ENCODE measurements around the gene CAMK1D. TPM values are rescaled to one million over a fixed set of nuclear protein-coding genes. Genes with fewer than 3 reads are reported as not detected.

CAMK1D gene
- polyA plus RNA-seq, 2 of the 4 experiments (the other 2 are of a cell fraction), result 6.6 to 12.5 TPM

DNA sequence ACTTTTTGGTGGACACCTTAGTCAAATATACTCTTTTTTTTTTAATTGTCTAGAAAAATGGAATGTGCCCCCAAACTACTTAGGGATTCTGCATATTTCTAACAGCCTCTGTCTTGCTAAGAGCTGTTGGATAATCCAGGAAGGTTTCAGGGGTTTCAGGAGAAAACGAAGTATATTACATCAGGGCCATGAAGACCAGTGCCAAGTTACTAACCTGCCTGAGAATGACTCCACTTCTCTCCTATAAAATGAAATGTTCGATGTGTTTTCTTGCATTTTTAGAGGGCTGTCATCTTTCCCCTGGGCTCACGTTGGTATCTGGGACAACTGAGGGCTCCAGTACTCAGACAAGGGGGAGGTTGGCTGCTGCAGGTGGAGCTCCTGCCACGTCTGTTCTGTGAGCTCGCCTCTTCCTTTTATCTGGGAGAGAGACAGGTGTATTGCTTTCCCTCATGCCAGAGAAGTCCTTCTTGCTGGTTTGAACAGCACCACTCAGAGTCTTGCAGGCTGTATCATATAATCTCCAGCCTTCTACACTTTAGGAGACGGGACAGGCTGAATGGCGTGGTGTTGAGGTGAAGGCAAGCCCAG is 71.3 kb downstream of the CAMK1D start:
- Histone ChIP-seq H3K4me1 (peaks cover 6% of the 10 kb centered on the region; the same call in 1 of the 3 replicates), H3K4me2 (no peak overlapping the region), H3K9me3 (no peaks in the 10 kb centered on the region), H3K4me3 (no peak overlapping the region), H3K27ac (no peak overlapping the region)
- WGBS (ENCODE audit: missing lambda C conversion rate), result 82% methylated on average over 7 of the region's 7 CpGs
- no peak for DNase-seq (ENCODE audit: low read depth in 1 of 2, low spot score in 1 of 2)
- no peak for ATAC-seq
- POLR2A ChIA-PET, result interaction anchor here (0.6 kb wide), 1 partner anchor 46 kb away, joined by 5 read pairs; no protein-coding TSS in a partner anchor
- FAIRE-seq, result no peak
- TF ChIP-seq RAD21 (conservative IDR thresholded peaks at IDR 0.05 in 1 of 2, IDR thresholded peaks at IDR 0.05 in 1 of 2) (no peak), KDM5A (IDR thresholded peaks at IDR 0.05) (no peak), HOXB5 (CRISPR knock-in tag; IDR thresholded peaks at IDR 0.05) (no peak), CHD4 (IDR thresholded peaks at IDR 0.05; ENCODE audit: borderline replicate concordance) (no peak), RFX5 (IDR thresholded peaks at IDR 0.05) (no peak), EHMT2 (IDR thresholded peaks at IDR 0.05; ENCODE audit: low read depth) (no peak), GATA3 (IDR thresholded peaks at IDR 0.05; ENCODE audit: borderline replicate concordance) (no peak), POLR2A (IDR thresholded peaks at IDR 0.05; ENCODE audit: low read length) (no peak)
- CTCF ChIA-PET, result interaction anchor here (0.8 to 2.6 kb wide), 5 partner anchors 9 to 236 kb away, joined by 3 to 9 read pairs (median 3); no protein-coding TSS in a partner anchor

DNA sequence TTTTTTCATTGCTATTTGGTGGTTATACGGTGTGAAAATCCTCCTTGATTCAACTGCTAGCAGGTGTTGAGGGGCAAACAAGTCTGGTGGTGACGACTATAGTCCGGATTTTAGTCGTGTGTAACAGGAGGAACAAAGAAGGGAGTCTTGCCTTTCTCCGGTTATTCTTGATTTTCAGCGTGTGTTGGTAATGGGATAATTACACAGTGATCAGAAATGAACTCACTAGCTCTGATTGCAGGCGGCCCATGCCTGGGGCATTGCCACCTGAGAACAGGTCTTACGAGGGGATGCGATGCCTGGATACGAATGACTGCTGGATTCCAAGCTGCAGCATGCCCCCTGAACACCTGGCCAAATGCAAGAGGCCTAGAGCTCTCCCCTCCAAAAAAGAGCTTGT is 72.8 kb downstream of the CAMK1D start:
- no peak overlapping the region for H3K4me3 ChIP-seq
- POLR2A ChIA-PET, result no interaction called here
- ATAC-seq (no peak), FAIRE-seq (no peak), DNase-seq (ENCODE audit: low read depth in 1 of 2, low spot score in 1 of 2) (no peak)
- no peak overlapping the region for H3K27ac ChIP-seq
- H3K4me2 ChIP-seq, result no peak overlapping the region
- TF ChIP-seq FOSL2 (IDR thresholded peaks at IDR 0.05), result no peak
- TF ChIP-seq FOSL2 (CRISPR knock-in tag; IDR thresholded peaks at IDR 0.05), result no peak
- TF ChIP-seq CBX8 (IDR thresholded peaks at IDR 0.05), result no peak
- no peak for TF ChIP-seq EHMT2 (IDR thresholded peaks at IDR 0.05; ENCODE audit: low read depth)
- TF ChIP-seq, protein P1, sequence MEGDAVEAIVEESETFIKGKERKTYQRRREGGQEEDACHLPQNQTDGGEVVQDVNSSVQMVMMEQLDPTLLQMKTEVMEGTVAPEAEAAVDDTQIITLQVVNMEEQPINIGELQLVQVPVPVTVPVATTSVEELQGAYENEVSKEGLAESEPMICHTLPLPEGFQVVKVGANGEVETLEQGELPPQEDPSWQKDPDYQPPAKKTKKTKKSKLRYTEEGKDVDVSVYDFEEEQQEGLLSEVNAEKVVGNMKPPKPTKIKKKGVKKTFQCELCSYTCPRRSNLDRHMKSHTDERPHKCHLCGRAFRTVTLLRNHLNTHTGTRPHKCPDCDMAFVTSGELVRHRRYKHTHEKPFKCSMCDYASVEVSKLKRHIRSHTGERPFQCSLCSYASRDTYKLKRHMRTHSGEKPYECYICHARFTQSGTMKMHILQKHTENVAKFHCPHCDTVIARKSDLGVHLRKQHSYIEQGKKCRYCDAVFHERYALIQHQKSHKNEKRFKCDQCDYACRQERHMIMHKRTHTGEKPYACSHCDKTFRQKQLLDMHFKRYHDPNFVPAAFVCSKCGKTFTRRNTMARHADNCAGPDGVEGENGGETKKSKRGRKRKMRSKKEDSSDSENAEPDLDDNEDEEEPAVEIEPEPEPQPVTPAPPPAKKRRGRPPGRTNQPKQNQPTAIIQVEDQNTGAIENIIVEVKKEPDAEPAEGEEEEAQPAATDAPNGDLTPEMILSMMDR (IDR thresholded peaks at IDR 0.05), result no peak
- TF ChIP-seq CHD2 (IDR thresholded peaks at IDR 0.05; ENCODE audit: low read length, partially characterized antibody), result no peak
- TF ChIP-seq JUN (IDR thresholded peaks at IDR 0.05), result no peak
- TF ChIP-seq, protein P2, sequence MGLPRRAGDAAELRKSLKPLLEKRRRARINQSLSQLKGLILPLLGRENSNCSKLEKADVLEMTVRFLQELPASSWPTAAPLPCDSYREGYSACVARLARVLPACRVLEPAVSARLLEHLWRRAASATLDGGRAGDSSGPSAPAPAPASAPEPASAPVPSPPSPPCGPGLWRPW (IDR thresholded peaks at IDR 0.05), result no peak
- TF ChIP-seq FOXS1 (CRISPR knock-in tag; IDR thresholded peaks at IDR 0.05), result no peak
- TF ChIP-seq MYC (IDR thresholded peaks at IDR 0.05; ENCODE audit: borderline replicate concordance, low read length), result no peak
- WGBS (ENCODE audit: missing lambda C conversion rate), result 90% methylated on average over 10 of the region's 10 CpGs
- no peaks in the 10 kb centered on the region for H3K9me3 ChIP-seq
- CTCF ChIA-PET, result interaction anchor here (0.6 to 2.6 kb wide), 5 partner anchors 17 to 962 kb away, joined by 3 to 9 read pairs (median 4); no protein-coding TSS in a partner anchor
- H3K4me1 ChIP-seq, result peaks cover 6% of the 10 kb centered on the region; the same call in 1 of the 3 replicates

DNA sequence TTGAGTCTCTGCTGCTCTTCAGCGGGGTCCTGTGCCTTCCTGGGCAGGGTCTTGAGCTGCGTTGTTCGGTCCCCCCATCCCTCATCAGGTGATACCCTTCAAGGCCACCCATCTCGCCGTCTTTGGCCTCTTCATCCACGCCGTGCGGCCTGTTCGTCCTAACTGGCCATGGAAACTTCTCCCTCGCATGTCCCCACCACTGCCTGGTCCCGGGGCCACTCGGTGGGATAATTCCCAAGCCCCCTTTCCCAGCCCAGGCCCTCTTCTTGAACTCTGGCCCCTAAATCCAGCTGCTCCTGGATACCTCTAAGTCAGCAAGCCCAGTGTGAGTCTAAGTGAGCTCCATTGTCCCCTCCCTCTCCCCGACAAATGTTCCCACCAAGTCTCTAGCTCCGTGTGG is 74.5 kb downstream of the CAMK1D start:
- ChIA-PET CTCF (no interaction called here), POLR2A (no interaction called here)
- H3K27ac ChIP-seq, result no peak overlapping the region
- no peak overlapping the region for H3K4me3 ChIP-seq
- FAIRE-seq (no peak), ATAC-seq (no peak), DNase-seq (ENCODE audit: low read depth in 1 of 2, low spot score in 1 of 2) (no peak)
- H3K4me1 ChIP-seq, result peaks cover 4% of the 10 kb centered on the region; the same call in 1 of the 3 replicates
- TF ChIP-seq, protein P3, sequence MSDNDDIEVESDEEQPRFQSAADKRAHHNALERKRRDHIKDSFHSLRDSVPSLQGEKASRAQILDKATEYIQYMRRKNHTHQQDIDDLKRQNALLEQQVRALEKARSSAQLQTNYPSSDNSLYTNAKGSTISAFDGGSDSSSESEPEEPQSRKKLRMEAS (IDR thresholded peaks at IDR 0.05), result no peak
- H3K4me2 ChIP-seq, result no peak overlapping the region
- no peaks in the 10 kb centered on the region for H3K9me3 ChIP-seq
- WGBS (ENCODE audit: missing lambda C conversion rate), result 92% methylated on average over 14 of the region's 14 CpGs

DNA sequence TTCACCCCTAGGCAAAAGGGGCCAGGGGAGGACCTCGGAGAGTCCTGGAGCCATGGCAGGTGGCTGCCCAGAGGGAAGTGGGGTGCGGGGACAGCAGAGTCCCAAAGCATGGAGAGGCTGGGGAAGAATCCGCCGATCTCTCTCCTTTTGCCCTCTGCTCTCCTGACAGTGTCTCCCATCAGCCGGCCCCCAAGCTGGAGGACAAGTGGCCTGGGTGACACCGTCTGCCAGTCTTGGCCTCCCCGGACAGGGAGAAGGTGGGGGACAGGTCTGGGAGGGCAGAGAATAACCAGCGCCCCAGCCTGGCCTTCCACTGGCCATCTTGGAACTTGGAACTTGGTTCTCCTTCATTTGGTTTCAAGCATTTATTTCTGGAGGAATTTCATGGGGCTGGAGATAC is 77.9 kb downstream of the CAMK1D start:
- FAIRE-seq, result no peak
- CTCF ChIA-PET, result interaction anchor here (1.3 kb wide), 1 partner anchor 10 kb away, joined by 4 read pairs; no protein-coding TSS in a partner anchor
- DNase-seq (ENCODE audit: low read depth in 1 of 2, low spot score in 1 of 2), result no peak
- H3K27ac ChIP-seq, result no peak overlapping the region
- H3K4me3 ChIP-seq, result no peak overlapping the region
- POLR2A ChIA-PET, result no interaction called here
- ATAC-seq, result no peak
- H3K9me3 ChIP-seq, result no peaks in the 10 kb centered on the region
- no peak for TF ChIP-seq HOXA7 (CRISPR knock-in tag; IDR thresholded peaks at IDR 0.05)
- no peak for TF ChIP-seq BHLHE40 (IDR thresholded peaks at IDR 0.05; ENCODE audit: low read depth, low read length)
- TF ChIP-seq JUNB (IDR thresholded peaks at IDR 0.05), result no peak
- TF ChIP-seq, protein P3 (IDR thresholded peaks at IDR 0.05), result no peak
- no peak for TF ChIP-seq SMC3 (IDR thresholded peaks at IDR 0.05)
- no peak for TF ChIP-seq HOXB13 (CRISPR knock-in tag; IDR thresholded peaks at IDR 0.05; ENCODE audit: low read depth)
- no peak for TF ChIP-seq RAD21 (conservative IDR thresholded peaks at IDR 0.05 in 1 of 2, IDR thresholded peaks at IDR 0.05 in 1 of 2)
- TF ChIP-seq KDM5A (IDR thresholded peaks at IDR 0.05), result no peak
- no peak for TF ChIP-seq MAFK (IDR thresholded peaks at IDR 0.05; ENCODE audit: partially characterized antibody)
- no peaks in the 10 kb centered on the region for H3K4me1 ChIP-seq
- WGBS (ENCODE audit: missing lambda C conversion rate), result 90% methylated on average over 8 of the region's 8 CpGs
- no peak overlapping the region for H3K4me2 ChIP-seq
